HG03025 (cell line): Measurements from ENCODE around the gene MAOB.
"Not testable (repeated sequence)": the region's sequence is repeated elsewhere in the genome, so short reads cannot be mapped to it uniquely, and the experiment has no call there.

ENCODE experiments used
- ATAC-seq: cut with Tn5 transposase; IDR thresholded peaks from one replicate; pipeline ENCODE4 v1.9.1; 2021; ENCODE audit warnings: mild to moderate bottlenecking, moderate library complexity; ENCODE audit not compliant: unreplicated experiment, low FRiP score

Gene MAOB

GRCh38 chrX:43882294-43882681, at the start of gene MAOB:
Gene MAOB (minus strand): TSS chrX:43882450. CDS start chrX:43882299, 151 bp downstream.
- no peak for ATAC-seq

GRCh38 chrX:43922032-43922431, 39.8 kb upstream of the MAOB start:
- not testable (repeated sequence) for ATAC-seq

GRCh38 chrX:43910772-43911171, 28.5 kb upstream of the MAOB start:
- ATAC-seq = not testable (repeated sequence)

GRCh38 chrX:43910012-43910411, 27.8 kb upstream of the MAOB start:
- no peak for ATAC-seq

- ATAC-seq = no peak
Measured at GRCh38 chrX:43909141-43909540, 26.9 kb upstream of the MAOB start.

GRCh38 chrX:43899878-43900815, 17.9 kb upstream of the MAOB start:
- no peak for ATAC-seq

- no peak for ATAC-seq
Measured at GRCh38 chrX:43898406-43899035, 16.3 kb upstream of the MAOB start.

- no peak for ATAC-seq
Measured at GRCh38 chrX:43897290-43897689, 15.0 kb upstream of the MAOB start.

GRCh38 chrX:43892336-43892870, 10.2 kb upstream of the MAOB start:
- no peak for ATAC-seq

- no peak for ATAC-seq
Measured at GRCh38 chrX:43885617-43886016, 3.4 kb upstream of the MAOB start.

GRCh38 chrX:43881410-43882293, 598 bp downstream of the MAOB start:
- no peak for ATAC-seq

- no peak for ATAC-seq
Measured at GRCh38 chrX:43880425-43880824, 1.8 kb downstream of the MAOB start.

GRCh38 chrX:43878906-43879526, 3.2 kb downstream of the MAOB start:
- ATAC-seq = no peak

GRCh38 chrX:43876680-43877079, 5.6 kb downstream of the MAOB start:
- ATAC-seq = no peak

GRCh38 chrX:43870758-43871419, 11.4 kb downstream of the MAOB start:
- no peak for ATAC-seq

GRCh38 chrX:43870011-43870410, 12.2 kb downstream of the MAOB start:
- ATAC-seq = no peak

- ATAC-seq = no peak
Measured at GRCh38 chrX:43868791-43869190, 13.5 kb downstream of the MAOB start.

GRCh38 chrX:43866423-43866822, 15.8 kb downstream of the MAOB start:
- ATAC-seq = no peak

- ATAC-seq = no peak
Measured at GRCh38 chrX:43865791-43866190, 16.5 kb downstream of the MAOB start.

GRCh38 chrX:43862434-43862833, 19.8 kb downstream of the MAOB start:
- ATAC-seq = no peak
